Measurements from ENCODE around the gene MCTP2.

- peak; percentile 85 to 96 (median 88) for TF ChIP-seq CTCF (IDR thresholded peaks at IDR 0.05)
- no peak for TF ChIP-seq POLR2A (IDR thresholded peaks at IDR 0.05)
These were observed 92.9 kb downstream of the MCTP2 start for GRCh38 chr15:94324117-94324826.
